HG03135 (cell line): Measurements from ENCODE around the gene BRINP1.

Experiments
- ATAC-seq: cut with Tn5 transposase; IDR thresholded peaks from one replicate; pipeline ENCODE4 v1.9.1; 2021; ENCODE audit warnings: mild to moderate bottlenecking, moderate library complexity; ENCODE audit not compliant: unreplicated experiment

BRINP1 gene

DNA sequence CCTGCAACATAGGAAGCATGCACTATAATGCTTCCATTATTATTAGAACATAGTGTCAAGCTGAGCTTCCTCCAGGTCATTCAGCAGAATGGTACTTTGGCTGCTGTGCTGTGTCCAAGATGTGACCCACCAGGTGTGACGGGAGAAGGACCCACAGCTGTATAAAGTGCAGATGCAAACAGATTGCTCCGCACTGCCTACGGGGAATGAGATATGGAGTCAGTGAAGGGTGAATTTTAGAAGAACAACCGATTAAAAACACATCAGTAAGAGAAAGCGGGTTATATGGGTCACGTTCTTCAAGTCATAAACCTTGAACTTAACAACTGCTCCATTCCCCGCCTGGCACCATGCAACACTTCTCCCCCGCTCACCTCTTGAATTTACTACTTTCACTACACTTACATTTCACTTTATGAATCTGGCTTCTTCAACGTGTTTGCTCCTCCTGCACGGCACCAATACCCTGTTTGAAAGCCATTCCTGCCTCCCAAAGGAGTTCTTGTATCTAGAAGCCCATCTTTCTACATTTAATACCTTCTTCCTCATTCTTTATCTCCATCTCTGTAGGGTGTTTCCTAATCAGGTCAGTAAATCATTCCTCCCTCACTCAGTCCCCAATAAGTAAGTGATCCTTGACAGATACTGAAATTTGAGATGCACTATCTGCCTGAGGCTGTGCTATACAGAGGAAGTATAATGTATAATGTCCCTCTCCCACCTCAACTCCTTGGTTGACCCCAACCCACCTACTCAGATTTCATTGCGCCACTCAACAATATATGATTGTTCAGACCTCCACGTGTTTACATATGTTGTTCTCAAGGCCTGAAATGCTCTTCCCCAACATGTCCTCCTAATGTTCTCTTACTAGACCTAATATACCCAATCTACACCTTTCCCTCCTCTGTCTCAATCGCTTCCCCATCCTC, 25.9 kb downstream of the BRINP1 start:
- no peak for ATAC-seq

DNA sequence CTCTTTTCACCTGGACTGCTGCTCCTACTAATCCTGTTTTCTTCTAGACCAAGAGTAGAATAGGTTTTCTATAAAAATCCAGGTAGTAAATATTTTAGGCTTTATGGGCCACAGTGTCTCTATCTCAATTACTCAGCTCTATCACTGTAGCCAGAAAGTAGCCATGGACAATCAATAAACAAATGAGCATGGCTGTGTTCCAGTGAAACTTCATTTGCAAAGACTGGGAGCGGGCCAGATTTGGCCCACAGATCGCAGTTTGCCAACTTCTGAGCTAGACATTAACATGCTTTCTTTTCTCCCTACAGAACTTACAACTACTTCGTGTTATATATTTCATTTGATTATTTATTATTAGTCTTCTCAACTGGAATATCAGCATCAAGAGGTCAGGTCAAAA, 30.2 kb downstream of the BRINP1 start:
- ATAC-seq, result no peak

DNA sequence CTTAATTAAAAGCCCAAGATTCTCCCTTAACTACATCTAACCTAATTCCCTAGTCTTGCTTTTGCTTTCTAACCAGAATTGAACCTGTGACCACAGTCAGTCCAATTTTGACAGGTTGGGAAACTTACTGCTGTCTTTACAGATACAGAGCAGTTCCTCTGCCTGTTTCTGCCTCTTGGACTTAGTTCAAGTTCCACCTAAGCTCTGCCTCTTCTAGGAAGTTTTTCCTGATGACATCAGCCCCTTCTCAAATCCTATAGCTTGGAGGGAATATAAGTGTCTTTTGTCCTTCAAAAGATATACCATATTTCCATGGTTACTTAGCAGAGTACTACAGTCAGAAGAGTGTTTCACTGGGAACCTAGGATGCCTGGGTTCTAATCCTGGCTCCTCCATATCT, 31.7 kb downstream of the BRINP1 start:
- ATAC-seq, result no peak

DNA sequence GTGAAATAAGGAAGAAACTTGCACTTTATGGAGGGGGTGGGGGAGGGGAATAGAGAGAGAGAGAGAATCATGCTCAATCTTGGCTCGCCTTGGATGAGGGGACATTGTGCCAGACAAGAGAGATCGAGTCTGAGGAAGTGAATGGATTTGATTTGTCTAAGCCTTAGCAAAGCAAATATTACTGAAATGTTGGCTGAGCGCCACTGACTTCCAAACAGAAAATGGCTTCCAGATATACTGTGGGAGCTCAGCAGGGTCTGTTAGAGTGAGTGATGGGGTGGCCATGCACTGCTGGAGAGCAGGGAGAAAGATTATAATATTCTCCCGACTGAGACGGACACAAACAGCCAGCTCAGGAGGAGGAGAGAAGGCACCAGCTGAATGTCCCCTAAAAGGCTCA, 34.5 kb downstream of the BRINP1 start:
- ATAC-seq, result no peak

DNA sequence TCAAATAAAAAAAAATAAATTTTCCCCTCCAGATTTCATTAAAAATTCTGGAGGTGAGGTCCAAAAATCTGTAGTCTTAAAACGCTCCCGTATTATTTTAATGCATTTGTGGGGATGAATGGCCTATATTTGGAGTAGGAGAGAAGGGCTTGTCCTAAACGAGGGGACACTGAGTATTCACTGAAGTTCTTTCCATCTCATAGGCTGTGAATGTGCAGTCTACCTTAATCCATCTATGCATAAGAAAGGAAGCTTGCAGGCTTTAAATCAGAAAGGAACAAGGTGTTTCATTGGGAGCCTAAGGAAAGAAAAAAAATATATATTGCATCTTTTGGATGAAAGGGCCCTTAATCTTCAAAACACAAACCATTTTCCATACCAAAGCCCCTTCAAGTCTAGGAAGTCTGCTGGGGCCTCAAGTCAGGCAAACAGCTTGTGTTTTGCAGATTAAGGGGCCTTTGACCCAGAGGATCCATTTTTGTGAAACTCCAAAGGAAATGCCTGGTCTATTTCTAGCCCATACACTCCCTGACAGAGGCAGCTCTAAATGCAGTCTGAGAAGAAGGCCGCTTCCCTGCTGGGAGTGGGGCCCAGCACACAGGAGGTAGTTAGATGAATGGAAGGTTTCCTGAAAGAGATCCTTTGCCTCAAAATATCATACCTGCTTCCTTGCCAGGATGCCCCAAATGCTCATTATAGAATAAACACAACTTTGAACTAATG, 35.6 kb downstream of the BRINP1 start:
- no peak for ATAC-seq

DNA sequence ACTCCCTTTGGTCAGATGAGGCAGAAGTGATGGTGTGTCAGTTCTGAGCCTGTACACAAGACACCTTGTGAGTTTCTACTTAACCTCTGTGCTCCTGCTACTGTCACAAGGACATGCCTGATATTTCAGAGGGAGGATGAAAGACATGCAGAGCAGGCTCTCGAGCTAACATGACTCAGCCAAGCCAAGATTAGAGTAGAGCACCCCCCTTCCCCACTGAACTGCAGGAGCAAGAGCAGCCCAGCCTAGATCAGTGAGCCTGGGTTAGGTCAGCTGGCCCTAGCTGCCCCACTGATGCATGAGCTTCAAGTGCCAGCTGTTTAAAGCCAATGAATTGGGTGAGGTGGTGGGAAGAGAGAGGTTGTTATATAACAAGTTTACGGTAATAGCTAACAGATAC, 36.7 kb downstream of the BRINP1 start:
- ATAC-seq, result no peak

DNA sequence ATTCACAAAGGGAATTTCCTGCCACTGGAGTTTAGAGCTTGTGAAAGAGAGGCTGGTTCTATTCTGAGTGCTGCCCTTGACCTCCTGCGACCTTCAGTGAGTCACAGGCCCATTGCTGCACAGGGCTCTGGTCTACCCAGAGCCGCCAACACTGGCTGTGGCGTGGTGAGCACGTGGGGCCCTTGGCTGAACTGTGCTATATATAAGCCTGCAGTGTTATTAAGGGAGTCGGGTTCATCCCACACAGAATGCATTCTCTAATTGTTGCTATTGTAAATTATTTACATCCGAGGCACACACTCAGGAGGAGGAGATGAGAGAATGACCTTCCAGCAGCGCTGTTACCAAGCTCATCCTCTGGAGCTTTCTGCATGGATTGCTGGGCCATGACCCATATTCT, 47.1 kb downstream of the BRINP1 start:
- no peak for ATAC-seq

DNA sequence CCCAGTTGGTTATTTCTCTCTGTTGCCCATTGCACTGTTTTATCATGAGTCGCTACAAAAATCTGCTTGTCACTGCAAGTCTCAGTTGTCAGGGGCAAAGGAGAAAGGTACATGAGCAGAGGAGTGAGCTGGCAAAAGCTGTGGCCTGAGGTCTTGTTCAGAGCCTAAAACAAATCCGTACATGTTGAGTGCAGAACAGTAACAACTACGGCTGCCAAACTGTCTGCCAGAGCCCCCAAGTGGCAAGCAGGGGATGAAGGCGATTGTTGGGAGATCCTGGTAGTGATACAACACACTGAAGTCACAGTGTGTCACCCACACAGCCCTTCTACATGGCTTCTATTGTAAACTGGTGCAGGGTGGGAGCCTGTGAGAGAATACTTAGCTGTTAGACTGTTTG, 50.9 kb downstream of the BRINP1 start:
- no peak for ATAC-seq

DNA sequence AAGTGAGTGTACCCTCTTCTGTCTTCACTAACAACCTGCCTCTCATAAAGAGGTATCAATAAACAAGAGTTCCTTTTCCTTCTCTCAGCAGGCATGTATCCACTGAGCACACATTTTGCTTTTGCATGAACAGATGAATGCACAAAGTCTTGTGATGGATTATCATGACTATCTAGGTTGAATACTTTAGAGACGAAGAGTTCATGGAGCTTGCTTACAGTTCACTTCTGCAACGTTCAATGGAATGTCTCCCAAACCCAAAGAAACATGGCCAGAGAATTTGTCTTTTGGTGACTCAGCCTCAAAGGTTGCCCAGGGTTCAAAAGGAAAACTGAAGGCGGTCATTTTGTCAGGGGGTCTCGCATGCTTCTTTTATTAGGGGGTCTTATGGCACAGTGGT, 55.4 kb downstream of the BRINP1 start:
- ATAC-seq, result no peak

DNA sequence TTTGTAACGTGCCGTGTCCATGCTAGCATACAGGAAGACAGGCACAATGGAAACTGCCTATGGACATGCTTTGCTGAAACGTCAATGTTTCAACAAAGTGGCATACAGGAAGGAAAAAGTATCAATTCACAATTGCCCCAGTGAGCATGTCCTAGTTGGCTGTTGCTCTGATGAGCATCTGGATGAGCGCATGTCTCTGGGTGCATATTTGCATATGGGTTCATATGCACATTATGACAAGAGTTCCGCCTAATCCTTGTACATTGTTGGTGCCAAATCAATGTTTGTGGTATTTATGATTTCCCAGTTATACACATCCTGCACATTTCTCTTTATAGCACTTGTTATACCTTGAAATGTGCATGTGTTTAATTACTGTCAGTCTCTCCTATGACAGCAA, 58.5 kb downstream of the BRINP1 start:
- no peak for ATAC-seq

DNA sequence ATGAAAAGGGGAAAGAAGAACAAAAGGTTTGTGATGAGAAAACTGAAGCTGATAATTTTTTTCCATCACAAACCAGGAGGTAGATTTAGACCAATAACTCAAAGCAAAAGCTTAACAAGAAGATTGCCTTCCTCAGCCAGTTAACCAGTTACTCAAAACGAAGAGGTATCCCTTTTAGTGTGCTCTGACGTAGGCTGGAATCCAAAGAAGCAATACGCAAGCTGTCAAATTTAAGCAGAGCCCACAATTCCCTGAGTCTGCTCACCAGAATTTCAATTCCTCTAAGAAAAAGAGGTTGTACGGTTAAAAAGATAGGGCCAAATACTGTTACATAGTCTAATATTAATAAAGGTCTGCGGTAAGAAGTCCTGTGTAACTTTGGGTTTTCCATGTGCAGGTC, 61.8 kb downstream of the BRINP1 start:
- no peak for ATAC-seq

DNA sequence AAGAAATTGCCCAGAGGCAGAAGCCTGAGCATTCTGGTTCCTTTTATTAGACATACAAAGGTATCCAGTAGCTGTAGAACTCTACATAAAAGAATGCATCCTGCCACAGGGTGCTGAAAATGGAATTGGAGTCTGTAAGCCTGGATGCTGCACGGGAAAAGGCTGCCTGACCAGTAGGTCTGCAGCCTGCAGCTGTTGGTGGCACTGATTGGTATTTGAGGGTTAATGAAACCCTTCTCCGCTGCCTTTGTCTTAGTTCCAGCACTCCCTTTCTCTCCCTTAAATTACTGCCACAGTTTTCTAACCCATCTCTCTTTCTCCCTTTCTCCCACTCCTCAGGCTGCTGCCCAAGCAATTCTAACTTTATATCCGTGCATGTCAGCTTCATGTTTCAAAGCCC, 64.7 kb downstream of the BRINP1 start:
- ATAC-seq, result no peak

DNA sequence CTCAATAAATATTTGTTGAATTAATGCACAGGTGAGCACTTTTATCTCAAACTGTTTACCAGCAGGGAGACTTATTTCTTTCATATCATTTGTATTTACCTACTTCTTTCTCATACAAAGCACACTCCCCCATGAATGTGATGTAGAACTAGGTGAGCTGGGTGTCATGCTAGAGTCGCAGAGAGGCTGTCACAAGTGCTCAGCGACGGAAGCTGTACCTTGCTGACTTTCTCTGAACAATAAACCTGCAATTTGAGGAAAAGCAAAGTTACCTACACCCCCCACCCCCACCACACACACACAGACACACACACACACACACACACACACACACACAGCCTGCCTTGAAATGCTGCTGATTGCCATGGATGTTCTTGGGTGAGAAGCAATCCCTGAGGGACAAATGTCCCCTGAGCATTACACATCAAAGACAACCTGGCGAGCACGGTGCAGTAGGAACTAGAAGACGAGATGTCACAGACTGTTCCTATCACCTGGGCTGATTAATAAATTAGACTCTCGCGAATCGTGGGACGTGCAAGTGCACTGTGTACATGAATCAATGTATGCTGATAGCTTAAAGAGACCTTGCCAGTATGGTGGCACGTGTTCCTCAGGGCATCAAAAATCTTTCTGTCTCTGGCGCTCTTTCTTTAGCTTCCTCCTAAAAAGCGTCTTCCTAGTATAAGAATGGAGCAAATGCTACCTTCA, 66.1 kb downstream of the BRINP1 start:
- no peak for ATAC-seq

DNA sequence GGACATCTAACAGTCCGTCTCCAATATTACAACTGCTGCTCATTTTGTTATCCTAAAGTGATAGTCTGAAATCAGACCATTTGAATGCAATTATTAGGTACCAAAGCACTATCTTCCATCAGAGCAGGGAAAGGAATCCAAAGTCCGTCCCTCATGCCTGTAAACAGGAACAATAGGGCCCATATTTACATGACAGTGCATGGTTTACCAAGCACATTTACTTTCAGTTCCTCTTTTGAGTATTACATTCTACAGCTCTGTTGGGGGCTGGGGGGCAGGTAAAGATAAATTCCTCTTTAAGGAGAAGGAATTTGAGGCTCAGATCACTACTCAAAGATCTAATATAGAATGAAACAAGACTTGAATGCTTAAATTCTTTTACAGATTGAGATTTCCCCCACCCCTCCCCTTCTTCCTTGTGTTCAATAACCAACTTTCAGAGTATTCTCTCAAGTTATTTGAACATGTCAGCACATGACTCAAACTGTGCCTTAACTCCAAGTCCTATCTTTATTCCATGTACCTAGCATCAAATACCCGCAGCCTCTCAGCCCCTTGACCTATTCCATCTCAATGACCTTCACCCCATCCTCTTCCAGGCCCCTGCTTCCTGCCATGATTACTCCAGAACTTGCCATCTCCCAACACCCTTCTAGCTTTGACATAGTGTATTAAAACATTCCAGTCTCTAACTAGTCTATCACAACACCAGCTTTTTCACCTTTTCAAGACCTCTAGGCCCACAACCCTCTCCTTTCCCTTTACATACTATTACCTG, 71.0 kb downstream of the BRINP1 start:
- peak; percentile 88 for ATAC-seq

DNA sequence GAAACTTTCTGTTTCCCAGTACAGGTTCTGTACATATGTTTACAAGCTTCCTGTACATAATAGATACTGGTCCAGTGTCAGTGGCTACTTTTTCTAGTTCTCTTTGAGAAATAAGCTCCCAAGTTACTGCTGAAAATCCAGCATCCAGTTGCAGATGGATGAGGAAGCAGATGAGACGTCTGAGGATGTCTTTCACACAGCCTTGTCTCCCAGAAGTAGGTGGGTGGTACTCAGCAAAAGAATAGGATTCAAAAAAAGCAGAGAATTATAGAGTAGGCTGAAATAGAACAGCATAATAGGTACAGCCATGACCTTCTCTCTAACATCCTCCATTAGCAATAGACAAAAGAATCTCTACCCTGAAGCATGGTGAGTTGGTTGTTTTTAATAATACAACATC, 77.7 kb downstream of the BRINP1 start:
- ATAC-seq, result no peak

DNA sequence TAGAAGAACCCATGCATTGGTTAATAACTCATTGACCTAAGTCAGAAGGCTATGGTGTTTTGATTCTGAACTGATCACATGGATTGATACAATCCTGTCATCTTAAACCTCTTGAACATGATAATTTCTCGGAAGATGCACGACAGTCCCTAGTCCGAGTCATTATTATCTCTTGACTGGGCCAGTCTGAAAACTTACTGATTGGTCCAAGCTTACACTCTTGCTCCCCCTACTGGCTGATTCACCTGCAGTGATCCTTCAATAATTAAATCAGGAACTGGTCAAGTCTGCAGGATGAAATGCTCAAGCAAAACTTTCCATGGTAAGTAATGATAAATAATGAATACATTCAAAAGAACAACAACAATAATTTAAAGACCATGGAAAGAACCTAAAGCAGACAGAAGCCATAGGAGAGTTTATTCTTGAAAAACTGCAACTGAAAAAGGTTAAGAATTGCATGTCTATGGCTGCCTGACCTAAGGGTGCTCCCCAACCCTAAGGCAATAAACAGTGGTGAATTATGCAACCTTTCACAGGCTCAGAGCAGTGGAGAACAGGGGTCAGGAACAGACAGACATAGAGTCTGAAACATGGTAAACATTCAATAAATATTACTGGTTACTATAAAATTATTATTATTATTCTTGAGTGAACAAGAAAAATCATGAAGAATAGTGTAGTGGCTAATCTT, 79.3 kb downstream of the BRINP1 start:
- ATAC-seq, result peak; percentile 77

DNA sequence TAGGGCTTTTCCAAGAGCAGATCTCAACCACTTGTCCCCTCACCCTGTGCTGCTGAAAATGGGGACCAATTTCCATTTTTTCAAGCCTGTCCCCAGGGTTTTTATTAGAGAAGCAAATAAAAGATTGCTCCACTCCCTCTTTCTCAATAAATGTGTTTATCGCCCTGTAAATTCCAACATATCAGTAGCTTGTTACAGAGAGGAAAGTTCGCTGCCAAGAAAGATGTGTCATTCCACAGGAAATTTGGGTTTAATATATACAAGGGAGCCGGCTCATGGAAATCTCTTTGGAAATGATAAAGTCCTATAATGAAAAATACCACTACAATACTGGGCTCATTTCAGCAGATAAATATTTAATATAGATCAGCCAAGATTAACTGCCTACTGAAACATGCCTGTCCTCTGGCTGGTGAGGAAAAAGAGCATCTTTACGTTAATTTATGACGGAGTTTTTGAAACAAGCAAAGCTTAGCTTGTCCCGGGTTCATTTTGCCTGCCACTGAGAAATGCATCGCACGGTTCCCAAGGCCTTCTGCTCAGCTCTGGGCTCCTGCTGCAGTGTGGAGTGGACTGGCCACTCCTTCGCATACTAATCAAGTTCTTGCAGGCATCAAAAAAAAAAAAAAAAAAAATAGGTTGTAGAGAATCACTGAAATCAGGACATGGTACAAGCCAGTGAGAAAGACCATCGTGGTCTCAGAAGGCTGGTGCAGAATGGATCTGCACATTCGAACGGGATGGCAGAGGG, 84.5 kb downstream of the BRINP1 start:
- ATAC-seq, result no peak

DNA sequence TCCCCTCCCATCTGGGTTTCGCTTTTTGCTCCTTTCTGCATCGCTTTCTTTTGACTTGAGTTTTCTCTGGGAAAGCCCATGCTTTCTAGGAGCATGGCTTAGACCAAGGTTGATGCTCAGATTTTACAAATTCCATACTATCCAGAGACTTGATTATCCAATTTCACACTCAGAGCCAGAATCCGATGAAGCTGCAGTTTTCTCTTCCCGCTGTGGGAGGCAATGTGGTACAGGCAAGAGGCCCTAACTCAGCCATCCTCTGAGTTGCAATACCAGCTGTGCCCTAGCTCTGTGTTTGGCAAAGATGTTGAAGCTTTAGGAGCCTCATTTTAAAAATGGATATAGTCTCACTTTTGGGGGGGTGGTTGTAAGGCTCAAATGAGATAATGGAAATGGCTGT, 85.1 kb downstream of the BRINP1 start:
- ATAC-seq, result no peak

DNA sequence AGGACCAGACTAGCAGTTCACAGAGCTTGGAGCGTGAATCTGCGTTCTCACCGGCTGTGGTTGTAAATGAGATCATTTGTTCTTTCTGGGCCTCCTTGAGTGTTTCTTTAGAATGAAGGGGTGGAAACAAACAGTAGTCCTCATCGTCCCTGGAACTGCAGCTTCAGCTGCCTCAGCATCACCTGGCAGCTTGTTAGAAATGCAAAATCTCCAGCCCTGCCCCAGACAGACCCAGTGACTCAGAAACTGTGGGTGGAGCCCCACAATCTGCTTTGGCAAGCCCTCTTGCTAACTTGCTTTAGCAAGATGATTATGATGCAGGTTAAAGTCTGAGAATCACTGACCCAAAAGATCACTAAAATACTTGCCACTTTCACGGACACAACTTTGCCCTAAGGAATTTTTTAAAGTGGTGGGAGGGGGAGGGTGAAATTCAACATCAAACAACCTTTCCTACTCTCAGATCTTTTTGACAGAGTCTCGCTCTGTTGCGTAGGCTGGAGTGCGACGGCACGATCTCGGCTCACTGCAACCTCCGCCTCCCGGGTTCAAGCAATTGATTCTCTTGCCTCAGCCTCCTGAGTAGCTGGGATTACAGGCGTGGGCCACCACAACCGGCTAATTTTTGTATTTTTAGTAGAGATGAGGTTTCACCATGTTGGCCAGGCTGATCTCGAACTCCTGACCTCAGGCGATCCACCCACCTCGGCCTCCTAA, 86.0 kb downstream of the BRINP1 start:
- ATAC-seq, result no peak
